GM20000 (cell line): Measurements from ENCODE around the gene FMO1.

Experiments used
- DNase-seq: peaks from one replicate; pipeline ENCODE4 v3.0.0; 2012; ENCODE audit warnings: low spot score
- CTCF ChIP-seq: IDR thresholded peaks from 2 replicates; pipeline ENCODE4 v1.5.1; 2012; ENCODE audit warnings: mild to moderate bottlenecking, control low read depth; ENCODE audit errors: extremely low read depth, missing control alignments

FMO1 gene

DNA sequence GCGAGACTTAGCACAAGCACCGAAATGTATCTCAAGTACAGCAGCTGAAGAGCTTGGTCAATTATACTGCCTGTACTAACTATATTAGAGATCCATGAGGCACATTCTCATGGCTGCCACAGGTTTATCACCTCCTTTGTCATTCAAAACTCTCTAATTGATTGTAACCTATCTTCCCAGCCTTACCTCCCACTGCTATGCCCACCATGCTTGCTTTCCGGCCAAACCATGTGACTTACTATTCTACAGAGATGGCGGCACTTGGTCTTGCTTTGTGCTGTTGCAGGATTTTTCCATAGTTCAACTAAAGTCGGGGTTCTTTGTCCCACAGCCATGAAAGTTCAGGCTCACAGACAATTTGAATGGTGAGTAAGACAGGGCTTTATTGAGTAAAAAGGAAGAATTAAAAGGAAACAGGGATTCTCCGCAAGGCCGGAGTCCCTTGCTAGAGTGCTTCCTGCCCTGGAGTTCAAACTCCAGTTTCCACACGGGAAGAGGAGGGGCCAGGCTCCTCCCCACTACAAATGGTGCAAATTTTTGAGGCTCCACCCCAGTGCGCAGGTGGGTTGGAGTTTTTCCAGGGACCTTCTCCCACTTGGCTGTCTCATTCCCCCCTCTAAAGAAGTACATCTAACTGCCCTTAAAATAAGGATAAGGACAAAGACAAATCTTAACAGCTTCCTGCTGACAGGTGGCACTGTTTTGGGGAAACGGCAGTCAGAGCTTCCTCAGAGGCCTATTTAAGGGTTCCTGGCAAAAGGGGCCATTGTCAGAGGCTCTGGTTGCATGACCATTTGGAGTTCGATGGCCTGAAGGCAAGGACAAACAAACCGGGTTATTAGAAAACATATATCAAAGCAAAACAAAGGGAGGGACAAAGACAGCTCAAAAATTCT is 34.5 kb upstream of the FMO1 start:
- TF ChIP-seq CTCF, result no peak
- DNase-seq, result no peak

GRCh38 chr1:171217658-171218443 is 30.4 kb upstream of the FMO1 start:
- DNase-seq, result no peak
- no peak for TF ChIP-seq CTCF

DNA sequence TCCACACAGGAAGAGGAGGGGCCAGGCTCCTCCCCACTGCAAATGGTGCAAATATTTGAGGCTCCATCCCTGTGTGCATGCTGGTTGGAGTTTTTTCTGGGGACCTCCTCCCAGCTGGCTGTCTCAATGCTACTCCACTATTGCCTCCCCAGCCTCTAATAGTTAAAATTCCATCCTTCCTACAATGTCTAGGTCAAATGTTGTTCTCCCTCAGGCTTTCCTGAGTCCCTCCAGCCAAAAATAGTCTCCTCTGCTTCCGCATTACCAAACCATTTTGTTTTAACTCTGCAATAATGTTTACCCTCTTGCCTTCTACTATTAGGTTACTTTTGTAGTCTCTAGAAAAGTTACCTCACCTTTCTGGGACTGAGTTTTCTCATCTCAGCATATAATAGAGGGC is 29.6 kb upstream of the FMO1 start:
- DNase-seq, result no peak
- TF ChIP-seq CTCF, result no peak

DNA sequence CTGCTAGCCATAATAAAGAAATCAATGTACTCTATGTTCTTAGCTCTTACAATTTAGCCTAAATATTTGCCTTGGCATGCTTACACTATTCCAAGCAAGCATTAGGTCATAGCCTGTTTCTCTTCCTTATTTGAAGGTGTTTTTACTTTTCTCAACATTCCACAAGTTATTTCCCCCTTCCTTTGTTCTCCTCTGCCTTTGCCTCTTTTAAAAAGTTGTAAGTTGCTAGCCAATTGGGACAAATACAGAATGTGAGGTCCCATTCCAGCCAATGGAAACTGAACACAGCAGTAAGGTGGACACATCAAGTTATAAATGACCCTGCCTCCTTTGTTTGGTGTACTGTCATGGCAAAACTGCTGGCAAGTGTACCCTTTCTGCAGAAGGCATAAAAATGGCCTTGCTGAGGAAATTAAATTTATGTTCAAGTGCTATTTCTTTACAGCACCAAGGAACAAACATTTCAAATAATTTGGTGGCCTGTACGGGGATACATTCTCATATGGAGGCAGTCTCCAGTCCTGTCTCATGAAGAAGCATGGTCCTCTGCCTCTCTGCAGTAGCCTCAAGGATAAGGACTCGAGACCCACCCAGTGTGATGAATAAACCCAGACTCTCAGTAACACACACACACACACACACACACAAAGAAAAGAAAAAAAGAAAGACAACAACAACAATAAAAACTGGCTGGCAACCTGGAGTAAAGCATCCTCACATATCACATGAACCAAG is 28.8 kb upstream of the FMO1 start:
- no peak for DNase-seq
- TF ChIP-seq CTCF, result no peak

- no peak for DNase-seq
- no peak for TF ChIP-seq CTCF
These were observed 28.2 kb upstream of the FMO1 start for GRCh38 chr1:171220081-171220420.

DNA sequence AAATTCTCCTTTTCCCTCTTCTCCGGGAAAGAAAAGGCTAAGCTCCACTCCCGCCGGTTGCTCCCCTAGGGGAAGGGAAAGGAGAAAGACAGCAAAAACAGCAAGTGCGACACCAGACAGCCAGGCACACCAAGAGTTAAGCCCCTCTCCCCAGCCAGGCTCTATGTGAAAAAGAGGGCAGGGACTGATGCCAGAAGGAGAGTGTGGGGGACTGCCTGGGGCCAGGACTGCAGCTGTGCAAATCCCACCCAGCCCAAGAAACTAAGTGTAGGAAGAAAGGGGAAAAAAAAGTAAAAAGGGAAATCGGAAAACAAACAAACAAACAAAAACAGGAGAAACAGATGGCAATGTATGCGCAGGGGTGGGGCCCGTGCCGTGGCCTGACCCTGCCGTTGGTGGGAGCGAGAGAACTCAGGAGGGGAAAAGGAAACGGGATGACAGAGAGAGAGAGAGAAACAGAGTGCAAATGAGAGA is 27.7 kb upstream of the FMO1 start:
- TF ChIP-seq CTCF, result no peak
- DNase-seq, result no peak
